Central memory CD4-positive, alpha-beta T cell (primary cell): ENCODE results near the gene GPR32.
"Not testable (repeated sequence)": the region's sequence is repeated elsewhere in the genome, so short reads cannot be mapped to it uniquely, and the experiment has no call there.

Source experiments
- DNase-seq: peaks from one replicate; pipeline ENCODE4 v3.0.0; 2022
- total RNA-seq, 3 experiments: gene quantifications; one replicate each; lab custom pipeline; 2026; lab: John Stamatoyannopoulos, UW

GPR32 gene
- total RNA-seq: 0 reads per million in 3 experiments

- DNase-seq: not testable (repeated sequence)
Measured at GRCh38 chr19:50770164-50770563, at the start of gene GPR32. Gene GPR32, plus strand, starts transcription at chr19:50770464. Its CDS starts 137 bp downstream, at chr19:50770601.

GRCh38 chr19:50720921-50721381, 49.3 kb upstream of the GPR32 start:
- DNase-seq: no peak

GRCh38 chr19:50721441-50722137, 48.7 kb upstream of the GPR32 start:
- no peak for DNase-seq

GRCh38 chr19:50722201-50723013, 47.9 kb upstream of the GPR32 start:
- DNase-seq: no peak

GRCh38 chr19:50723069-50723468, 47.2 kb upstream of the GPR32 start, which contains the start of gene CLEC11A:
Gene CLEC11A, plus strand, starts transcription at chr19:50723364. Its CDS starts 162 bp downstream, at chr19:50723526.
- no peak for DNase-seq

- DNase-seq: no peak
Measured at GRCh38 chr19:50723735-50724521, 46.3 kb upstream of the GPR32 start.

- peak; percentile 85 for DNase-seq
Measured at GRCh38 chr19:50724522-50725217, 45.6 kb upstream of the GPR32 start.

GRCh38 chr19:50725218-50725910, 44.9 kb upstream of the GPR32 start:
- no peak for DNase-seq

- no peak for DNase-seq
Measured at GRCh38 chr19:50725911-50726230, 44.4 kb upstream of the GPR32 start.

- DNase-seq: no peak
Measured at GRCh38 chr19:50728084-50728737, 42.1 kb upstream of the GPR32 start.

- no peak for DNase-seq
Measured at GRCh38 chr19:50729894-50730293, 40.4 kb upstream of the GPR32 start.

GRCh38 chr19:50735869-50736268, 34.4 kb upstream of the GPR32 start:
- no peak for DNase-seq

- DNase-seq: no peak
Measured at GRCh38 chr19:50736338-50736737, 33.9 kb upstream of the GPR32 start.

- no peak for DNase-seq
Measured at GRCh38 chr19:50739132-50739913, 30.9 kb upstream of the GPR32 start.

- no peak for DNase-seq
Measured at GRCh38 chr19:50739914-50740426, 30.3 kb upstream of the GPR32 start.

- DNase-seq: no peak
Measured at GRCh38 chr19:50741179-50741933, 28.9 kb upstream of the GPR32 start.

GRCh38 chr19:50743537-50743936, 26.7 kb upstream of the GPR32 start:
- DNase-seq: no peak

- DNase-seq: no peak
Measured at GRCh38 chr19:50745221-50745620, 25.0 kb upstream of the GPR32 start.

- not testable (repeated sequence) for DNase-seq
Measured at GRCh38 chr19:50747141-50747540, 23.1 kb upstream of the GPR32 start.
